Prostate gland (tissue), 2 donors: Measurements from ENCODE around the gene IRF6. TPM values are rescaled to one million over a fixed set of nuclear protein-coding genes. Genes with fewer than 3 reads are reported as not detected.
A peak's percentile ranks its signal among the peaks of the same experiment; 100 is the strongest.
"Not testable (repeated sequence)": the region's sequence is repeated elsewhere in the genome, so short reads cannot be mapped to it uniquely, and the experiment has no call there.

Experiments
- DNase-seq: peaks from one replicate; pipeline ENCODE4 v3.0.0-alpha.2; 2019; ENCODE audit warnings: low spot score
- H3K27ac ChIP-seq, 2 donors: fragments of 200-600 bp; sonication (generic); 2 replicates each; pipeline ENCODE4 v1.5.1; 2017 to 2019
- H3K27me3 ChIP-seq: fragments of 200-600 bp; sonication (generic); replicated peaks from 2 replicates; pipeline ENCODE4 v1.5.1; 2019; ENCODE audit not compliant: insufficient read depth
- H3K36me3 ChIP-seq, 2 donors: fragments of 200-600 bp; sonication (generic); 1 replicate in 1 of 2; 2 replicates in 1 of 2; pipeline versions ENCODE4 v1.5.1 to v1.8.1; 2017 to 2019
- H3K4me1 ChIP-seq: fragments of 200-600 bp; sonication (generic); replicated peaks from 2 replicates; pipeline ENCODE4 v1.5.1; 2019
- H3K4me3 ChIP-seq, 2 donors: fragments of 200-600 bp; sonication (generic); 2 replicates each; pipeline ENCODE4 v1.5.1; 2017 to 2019
- H3K9me3 ChIP-seq: fragments of 200-600 bp; sonication (generic); 2 replicates; pipeline ENCODE4 v1.5.1; 2017
- CTCF ChIP-seq, 4 experiments: fragments of 200-600 bp in 2 of 4; fragments of 450-650 bp in 2 of 4; sonication (generic) in 2 of 4; IDR thresholded peaks; 1 replicate in 3 of 4; 2 replicates in 1 of 4; pipeline ENCODE4 v1.5.1; 2016 to 2019; ENCODE audit warnings: antibody characterized with exemption in 4 of 4, mild to moderate bottlenecking in 2 of 4, moderate library complexity in 2 of 4
- POLR2A ChIP-seq: fragments of 450-650 bp; IDR thresholded peaks from one replicate; pipeline ENCODE4 v1.6.1; 2016; ENCODE audit warnings: antibody characterized with exemption, mild to moderate bottlenecking
- POLR2AphosphoS5 ChIP-seq: sonication (generic); formaldehyde crosslinking; IDR thresholded peaks from one replicate; pipeline ENCODE4 v1.6.1; 2017; ENCODE audit warnings: antibody characterized with exemption
- WGBS: methylation state at CpG from one replicate; pipeline ENCODE4 v1.1.5; 2018; 5-methylcytosine and 5-hydroxymethylcytosine counted together
- intact Hi-C: fragments of 100-400 bp; cut with DNase I; formaldehyde crosslinking; loops from one replicate; pipeline ENCODE4 v1.14.2; 2022
- total RNA-seq, 2 donors: library from RNA; depleted of rRNA; stranded (reverse); fragments of >200 nt; gene quantifications; one replicate each; pipeline ENCODE4 v1.1.0, GENCODE V29; 2016

IRF6 gene
- total RNA-seq, 2 donors from 2014 or later = 59.8 to 118 TPM

- TF ChIP-seq CTCF (IDR thresholded peaks at IDR 0.05) (no peak), POLR2A (no peak), POLR2AphosphoS5 (no peak)
- H3K4me3 ChIP-seq = peak overlapping the region; percentile 1 to 51
These were observed 3.2 kb downstream of the IRF6 start for GRCh38 chr1:209802780-209803152.

GRCh38 chr1:209802117-209802779 lies 3.7 kb downstream of the IRF6 start:
- DNase-seq = peak; percentile 76
- H3K4me3 ChIP-seq = peak overlapping the region in 1 of 2 donors; percentile 51
- H3K4me1 ChIP-seq = peaks cover 4% of the 10 kb centered on the region
- TF ChIP-seq POLR2A (no peak), POLR2AphosphoS5 (peak; percentile 84)
- H3K27ac ChIP-seq = peak overlapping the region; percentile 92 to 96
- no peaks in the 10 kb centered on the region for H3K27me3 ChIP-seq
- intact Hi-C loops = no loop called here
- WGBS = 43% methylated on average over 4 of the region's 4 CpGs
- no peaks in the 10 kb centered on the region for H3K36me3 ChIP-seq
- no peaks in the 10 kb centered on the region for H3K9me3 ChIP-seq

More at GRCh38 chr1:209802780-209803152, 3.2 kb downstream of the IRF6 start:
- WGBS = 72% methylated on average over 4 of the region's 4 CpGs
- Histone ChIP-seq H3K27ac (peak overlapping the region; percentile 92 to 96), H3K9me3 (no peaks in the 10 kb centered on the region), H3K4me1 (peaks cover 4% of the 10 kb centered on the region), H3K36me3 (no peaks in the 10 kb centered on the region), H3K27me3 (no peaks in the 10 kb centered on the region)
- DNase-seq = no peak
- intact Hi-C loops = no loop called here

- no peaks in the 10 kb centered on the region for H3K9me3 ChIP-seq
- peaks cover 0 to under 1% of the 10 kb centered on the region in 2 donors for H3K36me3 ChIP-seq
- TF ChIP-seq POLR2AphosphoS5 (no peak), POLR2A (no peak), CTCF (IDR thresholded peaks at IDR 0.05) (no peak)
- peak overlapping the region; percentile 92 to 96 for H3K27ac ChIP-seq
- WGBS = 27% methylated on average over 5 of the region's 5 CpGs
- no peak for DNase-seq
- H3K27me3 ChIP-seq = no peaks in the 10 kb centered on the region
- H3K4me3 ChIP-seq = peak overlapping the region in 1 of 2 donors; percentile 51
- H3K4me1 ChIP-seq = peaks cover 4% of the 10 kb centered on the region
- intact Hi-C loops = no loop called here
These were observed 4.7 kb downstream of the IRF6 start for GRCh38 chr1:209800984-209801834.

GRCh38 chr1:209797978-209798639 lies 7.8 kb downstream of the IRF6 start:
- Histone ChIP-seq H3K27me3 (no peaks in the 10 kb centered on the region), H3K4me1 (peaks cover 4% of the 10 kb centered on the region), H3K9me3 (no peaks in the 10 kb centered on the region), H3K27ac (peak overlapping the region; percentile 28 to 54), H3K36me3 (peaks cover 0 to 4% of the 10 kb centered on the region in 2 donors), H3K4me3 (no peak overlapping the region)
- TF ChIP-seq POLR2A (no peak), CTCF (IDR thresholded peaks at IDR 0.05) (no peak), POLR2AphosphoS5 (no peak)
- intact Hi-C loops = no loop called here
- peak; percentile 29 for DNase-seq
- WGBS = 60% methylated on average over 9 of the region's 9 CpGs

GRCh38 chr1:209793711-209794110 lies 12.2 kb downstream of the IRF6 start:
- H3K27ac ChIP-seq, H3K4me1 ChIP-seq, H3K36me3 ChIP-seq, H3K9me3 ChIP-seq, intact Hi-C loops, H3K4me3 ChIP-seq, DNase-seq, H3K27me3 ChIP-seq: not testable (repeated sequence)
- 93% methylated on average over 3 of the region's 3 CpGs for WGBS
